Fibroblast of the aortic adventitia (primary cell): ENCODE results near the gene SLC6A19. TPM values are rescaled to one million over a fixed set of nuclear protein-coding genes. Genes with fewer than 3 reads are reported as not detected.

Experiments
- DNase-seq: peaks from one replicate; pipeline ENCODE4 v3.0.0-alpha.2; 2010; ENCODE audit warnings: low read depth
- H3K4me3 ChIP-seq: 2 replicates; pipeline ENCODE4 v1.5.1; 2011; ENCODE audit warnings: low read depth, mild to moderate bottlenecking, control low read depth, low read length, moderate library complexity
- total RNA-seq: library from RNA; depleted of rRNA; stranded (reverse); fragments of >200 nt; gene quantifications from 2 replicates; pipeline ENCODE4 v1.2.3, GENCODE V29; 2012; ENCODE audit warnings: low replicate concordance
- TF ChIP-seq, protein P1 (sequence below): IDR thresholded peaks from 2 replicates; pipeline ENCODE4 v1.5.1; 2011; ENCODE audit warnings: mild to moderate bottlenecking, low read length, control low read depth, inconsistent platforms; ENCODE audit not compliant: insufficient read depth

The SLC6A19 gene
- total RNA-seq, 1 donor = not detected

DNA sequence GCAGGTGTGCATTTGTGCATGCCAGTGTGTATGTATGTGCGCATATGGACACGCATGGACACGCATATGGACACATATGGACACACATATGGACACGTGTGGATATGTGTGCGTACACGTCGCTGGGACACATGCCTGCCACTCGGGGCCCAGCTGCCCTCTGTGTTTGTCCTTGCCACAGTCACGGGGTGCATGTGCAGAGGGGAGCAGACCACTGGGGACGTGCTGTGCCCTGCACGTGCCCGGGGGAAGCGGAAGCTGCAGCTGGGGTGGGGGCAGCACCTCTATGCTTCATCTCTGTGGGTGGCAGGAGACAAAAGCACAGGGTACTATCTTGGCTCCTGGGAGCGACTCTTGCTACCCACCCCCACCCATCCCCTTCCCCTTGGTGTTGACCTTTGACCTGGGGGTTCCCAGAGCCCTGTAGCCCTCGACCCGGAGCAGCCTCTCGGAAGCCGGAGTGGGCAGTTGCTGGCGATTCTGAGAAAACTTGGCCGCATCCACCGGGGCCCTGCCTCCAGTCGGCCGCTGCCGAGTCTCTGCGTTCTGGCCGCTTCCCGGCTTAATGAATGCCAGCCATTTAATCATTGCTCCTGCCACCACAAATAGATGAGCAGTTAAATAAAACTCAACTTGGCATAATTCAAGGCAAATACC lies 21.4 kb downstream of the SLC6A19 start:
- TF ChIP-seq, protein P1, sequence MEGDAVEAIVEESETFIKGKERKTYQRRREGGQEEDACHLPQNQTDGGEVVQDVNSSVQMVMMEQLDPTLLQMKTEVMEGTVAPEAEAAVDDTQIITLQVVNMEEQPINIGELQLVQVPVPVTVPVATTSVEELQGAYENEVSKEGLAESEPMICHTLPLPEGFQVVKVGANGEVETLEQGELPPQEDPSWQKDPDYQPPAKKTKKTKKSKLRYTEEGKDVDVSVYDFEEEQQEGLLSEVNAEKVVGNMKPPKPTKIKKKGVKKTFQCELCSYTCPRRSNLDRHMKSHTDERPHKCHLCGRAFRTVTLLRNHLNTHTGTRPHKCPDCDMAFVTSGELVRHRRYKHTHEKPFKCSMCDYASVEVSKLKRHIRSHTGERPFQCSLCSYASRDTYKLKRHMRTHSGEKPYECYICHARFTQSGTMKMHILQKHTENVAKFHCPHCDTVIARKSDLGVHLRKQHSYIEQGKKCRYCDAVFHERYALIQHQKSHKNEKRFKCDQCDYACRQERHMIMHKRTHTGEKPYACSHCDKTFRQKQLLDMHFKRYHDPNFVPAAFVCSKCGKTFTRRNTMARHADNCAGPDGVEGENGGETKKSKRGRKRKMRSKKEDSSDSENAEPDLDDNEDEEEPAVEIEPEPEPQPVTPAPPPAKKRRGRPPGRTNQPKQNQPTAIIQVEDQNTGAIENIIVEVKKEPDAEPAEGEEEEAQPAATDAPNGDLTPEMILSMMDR = no peak
- H3K4me3 ChIP-seq = no peak overlapping the region
- DNase-seq = no peak

DNA sequence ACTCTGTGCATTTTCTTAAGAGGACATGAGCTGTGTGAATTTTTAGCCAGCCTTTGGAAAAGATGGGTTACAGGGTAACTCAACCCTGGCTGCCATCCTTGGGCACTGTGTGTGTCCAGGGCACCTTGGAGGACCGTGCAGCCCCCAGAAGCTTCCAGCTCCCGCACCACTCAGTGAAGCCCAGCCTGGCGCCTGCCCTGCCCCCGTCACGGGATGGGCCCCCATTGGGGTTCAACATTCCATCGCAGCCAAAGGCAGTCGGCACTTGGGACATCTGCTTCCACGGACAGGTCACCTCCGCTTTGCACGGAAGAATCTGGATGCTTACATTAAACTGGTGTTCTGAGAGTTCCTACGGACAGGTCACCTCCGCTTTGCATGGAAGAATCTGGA lies 21.9 kb downstream of the SLC6A19 start:
- no peak for DNase-seq
- TF ChIP-seq, protein P1 = no peak
- no peak overlapping the region for H3K4me3 ChIP-seq

DNA sequence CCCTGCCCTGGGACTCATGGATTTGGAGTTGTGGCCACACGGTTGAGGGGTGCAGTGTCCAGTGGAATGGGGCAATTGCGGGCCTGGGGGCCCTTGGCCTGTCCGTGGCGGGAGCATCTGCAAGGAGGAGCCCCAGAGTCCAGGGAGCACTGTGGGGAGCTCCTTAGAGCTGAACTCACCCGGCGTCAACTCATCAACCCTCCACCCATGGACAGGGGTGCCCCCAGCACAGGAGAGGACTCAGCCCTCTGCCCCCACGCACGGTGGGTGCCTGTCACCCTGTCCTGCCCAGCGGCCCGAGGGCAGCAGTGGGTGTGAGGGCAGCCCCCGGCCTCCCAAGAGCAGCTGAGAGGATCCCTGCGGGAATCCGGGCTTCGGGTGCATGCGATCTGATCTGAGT lies 23.2 kb downstream of the SLC6A19 start:
- H3K4me3 ChIP-seq = no peak overlapping the region
- TF ChIP-seq, protein P1 = no peak
- DNase-seq = no peak

DNA sequence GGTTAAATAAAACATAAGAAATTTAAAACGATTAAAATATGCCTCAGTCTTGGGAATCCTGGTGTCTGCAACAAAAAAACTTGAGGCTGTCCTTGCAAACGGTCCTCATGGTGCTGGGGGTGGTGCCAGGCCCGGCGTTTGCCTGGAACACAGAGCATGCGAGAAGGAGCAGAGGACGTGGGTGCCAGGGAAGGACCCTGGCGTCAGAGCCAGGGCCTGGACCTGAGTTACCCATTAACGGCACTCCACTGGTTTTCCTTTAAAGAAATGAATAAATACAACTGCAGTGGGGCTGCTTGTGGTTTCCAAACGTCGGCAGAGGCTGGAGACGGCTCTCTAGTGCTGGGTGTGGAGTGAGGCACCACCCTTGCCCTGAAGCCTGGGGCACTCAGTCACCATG lies 23.7 kb downstream of the SLC6A19 start, which contains the start of gene SLC6A18:
SLC6A18 (plus strand) TSS at position 301 of the 400 bp plus-strand sequence; CDS start at position 398, 97 bp downstream.
- TF ChIP-seq, protein P1 = no peak
- DNase-seq = no peak
- no peak within 1 kb of the TSS for H3K4me3 ChIP-seq

DNA sequence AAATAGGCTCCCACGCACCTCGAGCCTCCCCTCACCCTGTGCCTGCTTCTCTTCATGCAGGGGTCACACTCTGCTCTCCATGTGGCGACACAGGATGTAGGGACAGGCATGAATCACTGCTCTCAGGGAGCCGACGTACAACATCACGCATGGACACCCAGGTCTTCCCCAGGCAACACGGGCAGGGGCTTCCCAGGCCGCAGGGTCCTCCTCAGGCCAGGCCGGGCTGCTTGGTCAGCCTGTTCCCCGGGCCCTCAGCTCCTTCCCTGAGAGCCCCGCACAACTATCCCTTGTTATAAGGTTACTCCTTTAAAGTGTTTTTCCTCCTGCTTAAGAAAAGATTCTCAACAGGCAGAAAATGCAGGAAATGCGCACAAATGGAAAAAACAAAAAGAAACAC lies 24.8 kb downstream of the SLC6A19 start:
- DNase-seq = no peak
- H3K4me3 ChIP-seq = no peak overlapping the region

DNA sequence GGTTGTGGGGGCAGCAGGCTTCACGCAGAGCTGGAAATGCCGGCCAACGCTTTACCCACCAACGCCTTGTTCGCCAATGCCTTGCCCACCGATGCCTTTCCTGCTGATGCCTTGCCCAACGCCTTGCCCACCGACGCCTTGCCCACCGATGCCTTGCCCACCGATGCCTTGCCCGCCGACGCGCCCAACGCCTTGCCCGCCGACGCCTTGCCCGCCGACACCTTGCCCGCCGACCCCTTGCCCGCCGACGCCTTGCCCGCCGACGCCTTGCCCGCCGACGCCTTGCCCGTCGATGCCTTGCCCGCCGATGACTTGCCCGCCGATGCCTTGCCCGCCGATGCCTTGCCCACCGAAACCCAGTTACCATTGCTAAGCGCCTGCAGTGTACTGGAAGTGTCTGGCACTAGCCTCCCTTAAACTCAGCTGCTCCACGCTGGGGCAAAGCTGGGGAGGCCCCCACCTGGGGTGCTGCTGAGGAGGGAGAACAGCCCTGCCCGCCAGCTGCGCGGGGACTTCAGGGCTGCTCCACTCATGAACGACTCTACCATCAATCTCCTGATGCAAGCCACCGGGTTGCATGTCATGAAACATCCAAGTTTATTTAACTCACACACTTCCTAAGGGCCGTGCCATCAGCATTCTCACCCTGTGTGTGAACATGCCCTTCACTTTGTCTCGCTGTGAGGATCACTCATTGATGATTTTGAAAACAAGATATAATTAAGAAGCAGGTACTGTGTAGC lies 25.6 kb downstream of the SLC6A19 start:
- TF ChIP-seq, protein P1 = no peak
- H3K4me3 ChIP-seq = no peak overlapping the region
- no peak for DNase-seq

More for the DNA sequence above, 24.8 kb downstream of the SLC6A19 start:
- TF ChIP-seq, protein P1 = no peak
